Prostate gland (tissue), 1 donor: ENCODE measurements around the gene PPP2R2B.

Experiments used
- POLR2A ChIP-seq: fragments of 450-650 bp; IDR thresholded peaks from one replicate; pipeline ENCODE4 v1.6.1; 2016; ENCODE audit warnings: antibody characterized with exemption, mild to moderate bottlenecking
- POLR2AphosphoS5 ChIP-seq: sonication (generic); formaldehyde crosslinking; IDR thresholded peaks from one replicate; pipeline ENCODE4 v1.6.1; 2017; ENCODE audit warnings: antibody characterized with exemption

- no peak for TF ChIP-seq POLR2A
- no peak for TF ChIP-seq POLR2AphosphoS5
Measured at GRCh38 chr5:146623666-146624065, 254.9 kb downstream of the PPP2R2B start.
